Activated CD8-positive, alpha-beta T cell treated with anti-CD3 and anti-CD28 coated beads, Interleukin-2, amount 10 ng/mL, durations not matched to agents 7 days and 5 days (primary cell): ENCODE data around the gene CDH4. TPM values are rescaled to one million over a fixed set of nuclear protein-coding genes. Genes with fewer than 3 reads are reported as not detected.

Experiments used
- ATAC-seq: fragments of 150-1000 bp; cut with Tn5 transposase; one replicate; pipeline ENCODE4 v1.10.0; 2021; ENCODE audit warnings: moderate library complexity
- CTCF ChIA-PET: fragments of 350-600 bp; sonication (Branson Sonifier 250); formaldehyde crosslinking; loops from one replicate; lab custom pipeline; 2021; ENCODE audit warnings: antibody characterized with exemption; lab: Charles Lee
- POLR2A ChIA-PET: fragments of 350-600 bp; sonication (Branson Sonifier 250); formaldehyde crosslinking; loops from one replicate; lab custom pipeline; 2021; ENCODE audit warnings: antibody characterized with exemption; lab: Charles Lee
- DNase-seq: peaks from one replicate; pipeline ENCODE4 v3.0.0-alpha.2; 2020
- H3K27ac Mint-ChIP-seq: one replicate; pipeline ENCODE4 v1.8.0; 2021; ENCODE audit warnings: mild to moderate bottlenecking, mixed read lengths
- H3K27me3 Mint-ChIP-seq: one replicate; pipeline ENCODE4 v1.8.0; 2021; ENCODE audit warnings: low read depth, mixed read lengths
- H3K36me3 Mint-ChIP-seq: one replicate; pipeline ENCODE4 v1.8.0; 2021; ENCODE audit warnings: low read depth, mixed read lengths
- H3K4me1 Mint-ChIP-seq: one replicate; pipeline ENCODE4 v1.8.0; 2021; ENCODE audit warnings: low read depth, mixed read lengths
- H3K4me3 Mint-ChIP-seq: one replicate; pipeline ENCODE4 v1.8.0; 2021; ENCODE audit warnings: mild to moderate bottlenecking, mixed read lengths
- H3K9me3 Mint-ChIP-seq: one replicate; pipeline ENCODE4 v1.8.0; 2022; ENCODE audit warnings: mixed read lengths; ENCODE audit not compliant: insufficient read depth
- total RNA-seq, 2 experiments: library from RNA; stranded (reverse); gene quantifications; one replicate each; pipeline ENCODE4 v1.2.3, GENCODE V29; 2021

Gene CDH4
- total RNA-seq, 2 experiments from 2014 or later, result 0.05 to 0.13 TPM

- no peak overlapping the region for H3K27ac Mint-ChIP-seq
- ChIA-PET POLR2A (no interaction called here), CTCF (no interaction called here)
- no peak overlapping the region for H3K4me3 Mint-ChIP-seq
- ATAC-seq (no peak), DNase-seq (no peak)
- H3K36me3 Mint-ChIP-seq, result no peaks in the 10 kb centered on the region
- H3K9me3 Mint-ChIP-seq, result no peaks in the 10 kb centered on the region
- H3K4me1 Mint-ChIP-seq, result no peaks in the 10 kb centered on the region
- peaks cover 4% of the 10 kb centered on the region for H3K27me3 Mint-ChIP-seq
Measured at GRCh38 chr20:61801857-61802442, 549.9 kb downstream of the CDH4 start.

GRCh38 chr20:61802721-61803311 lies 550.8 kb downstream of the CDH4 start:
- ChIA-PET CTCF (no interaction called here), POLR2A (no interaction called here)
- no peak overlapping the region for H3K4me3 Mint-ChIP-seq
- H3K36me3 Mint-ChIP-seq, result no peaks in the 10 kb centered on the region
- no peak for DNase-seq
- H3K9me3 Mint-ChIP-seq, result no peaks in the 10 kb centered on the region
- H3K27me3 Mint-ChIP-seq, result peaks cover 4% of the 10 kb centered on the region
- H3K27ac Mint-ChIP-seq, result no peak overlapping the region
- no peak for ATAC-seq
- no peaks in the 10 kb centered on the region for H3K4me1 Mint-ChIP-seq

GRCh38 chr20:61803416-61803914 lies 551.4 kb downstream of the CDH4 start:
- no peaks in the 10 kb centered on the region for H3K36me3 Mint-ChIP-seq
- H3K4me3 Mint-ChIP-seq, result no peak overlapping the region

GRCh38 chr20:61803915-61804751 lies 552.1 kb downstream of the CDH4 start:
- CTCF ChIA-PET, result no interaction called here
- H3K4me3 Mint-ChIP-seq, result no peak overlapping the region
- H3K27me3 Mint-ChIP-seq, result peaks cover 4% of the 10 kb centered on the region
- DNase-seq (no peak), ATAC-seq (no peak)
- H3K27ac Mint-ChIP-seq, result no peak overlapping the region
- no peaks in the 10 kb centered on the region for H3K4me1 Mint-ChIP-seq
- no peaks in the 10 kb centered on the region for H3K9me3 Mint-ChIP-seq
- no peaks in the 10 kb centered on the region for H3K36me3 Mint-ChIP-seq
- POLR2A ChIA-PET, result no interaction called here

More at GRCh38 chr20:61803416-61803914, 551.4 kb downstream of the CDH4 start:
- no peaks in the 10 kb centered on the region for H3K4me1 Mint-ChIP-seq
- ChIA-PET POLR2A (no interaction called here), CTCF (no interaction called here)
- DNase-seq (no peak), ATAC-seq (no peak)
- H3K9me3 Mint-ChIP-seq, result no peaks in the 10 kb centered on the region
- H3K27ac Mint-ChIP-seq, result no peak overlapping the region
- H3K27me3 Mint-ChIP-seq, result peaks cover 4% of the 10 kb centered on the region

- Mint-ChIP-seq H3K4me3 (no peak overlapping the region), H3K27ac (no peak overlapping the region), H3K9me3 (no peaks in the 10 kb centered on the region), H3K27me3 (peaks cover 4% of the 10 kb centered on the region), H3K4me1 (no peaks in the 10 kb centered on the region), H3K36me3 (no peaks in the 10 kb centered on the region)
- ChIA-PET CTCF (no interaction called here), POLR2A (no interaction called here)
- no peak for ATAC-seq
- no peak for DNase-seq
Measured at GRCh38 chr20:61804752-61805295, 552.8 kb downstream of the CDH4 start.

GRCh38 chr20:61805365-61805764 lies 553.3 kb downstream of the CDH4 start:
- POLR2A ChIA-PET, result no interaction called here
- ATAC-seq, result no peak
- H3K36me3 Mint-ChIP-seq, result no peaks in the 10 kb centered on the region
- no peak for DNase-seq
- H3K27ac Mint-ChIP-seq, result no peak overlapping the region
- CTCF ChIA-PET, result no interaction called here
- H3K4me3 Mint-ChIP-seq, result no peak overlapping the region
- H3K27me3 Mint-ChIP-seq, result peaks cover 4% of the 10 kb centered on the region
- no peaks in the 10 kb centered on the region for H3K9me3 Mint-ChIP-seq
- no peaks in the 10 kb centered on the region for H3K4me1 Mint-ChIP-seq

GRCh38 chr20:61805781-61806180 lies 553.7 kb downstream of the CDH4 start:
- Mint-ChIP-seq H3K27ac (no peak overlapping the region), H3K36me3 (no peaks in the 10 kb centered on the region), H3K27me3 (peaks cover 4% of the 10 kb centered on the region), H3K9me3 (no peaks in the 10 kb centered on the region), H3K4me1 (no peaks in the 10 kb centered on the region), H3K4me3 (no peak overlapping the region)
- ATAC-seq (no peak), DNase-seq (no peak)
- CTCF ChIA-PET, result no interaction called here
- POLR2A ChIA-PET, result no interaction called here

GRCh38 chr20:61806314-61806713 lies 554.3 kb downstream of the CDH4 start:
- no peak overlapping the region for H3K27ac Mint-ChIP-seq
- H3K4me1 Mint-ChIP-seq, result no peaks in the 10 kb centered on the region
- no peaks in the 10 kb centered on the region for H3K9me3 Mint-ChIP-seq
- peaks cover 4% of the 10 kb centered on the region for H3K27me3 Mint-ChIP-seq
- ATAC-seq (no peak), DNase-seq (no peak)
- H3K36me3 Mint-ChIP-seq, result no peaks in the 10 kb centered on the region
- H3K4me3 Mint-ChIP-seq, result no peak overlapping the region
- ChIA-PET CTCF (no interaction called here), POLR2A (no interaction called here)

- POLR2A ChIA-PET, result no interaction called here
- no peaks in the 10 kb centered on the region for H3K9me3 Mint-ChIP-seq
- DNase-seq, result no peak
Measured at GRCh38 chr20:61806995-61807394, 554.9 kb downstream of the CDH4 start.

GRCh38 chr20:61807471-61808160 lies 555.6 kb downstream of the CDH4 start:
- no peaks in the 10 kb centered on the region for H3K9me3 Mint-ChIP-seq
- ChIA-PET POLR2A (no interaction called here), CTCF (no interaction called here)
- no peaks in the 10 kb centered on the region for H3K4me1 Mint-ChIP-seq
- DNase-seq, result no peak
- peaks cover 4% of the 10 kb centered on the region for H3K27me3 Mint-ChIP-seq
- no peak overlapping the region for H3K4me3 Mint-ChIP-seq
- ATAC-seq, result no peak
- no peaks in the 10 kb centered on the region for H3K36me3 Mint-ChIP-seq
- no peak overlapping the region for H3K27ac Mint-ChIP-seq

More at GRCh38 chr20:61806995-61807394, 554.9 kb downstream of the CDH4 start:
- Mint-ChIP-seq H3K4me3 (no peak overlapping the region), H3K4me1 (no peaks in the 10 kb centered on the region), H3K36me3 (no peaks in the 10 kb centered on the region), H3K27me3 (peaks cover 4% of the 10 kb centered on the region), H3K27ac (no peak overlapping the region)
- CTCF ChIA-PET, result no interaction called here
- no peak for ATAC-seq

- Mint-ChIP-seq H3K27me3 (peaks cover 4% of the 10 kb centered on the region), H3K27ac (no peak overlapping the region), H3K4me3 (no peak overlapping the region), H3K4me1 (no peaks in the 10 kb centered on the region), H3K36me3 (no peaks in the 10 kb centered on the region), H3K9me3 (no peaks in the 10 kb centered on the region)
- ChIA-PET CTCF (no interaction called here), POLR2A (no interaction called here)
- no peak for ATAC-seq
- no peak for DNase-seq
Measured at GRCh38 chr20:61808447-61808846, 556.4 kb downstream of the CDH4 start.
